MG63 (cell line): ENCODE results near the gene SCT. TPM values are rescaled to one million over a fixed set of nuclear protein-coding genes. Genes with fewer than 3 reads are reported as not detected.
"Not testable (repeated sequence)": the region's sequence is repeated elsewhere in the genome, so short reads cannot be mapped to it uniquely, and the experiment has no call there.

Experiments used
- DNase-seq: peaks from one replicate; pipeline ENCODE4 v3.0.0-alpha.2; 2020
- H3K27me3 ChIP-seq: fragments of 250-450 bp; sonication (Bioruptor Pico); 2 replicates; pipeline ENCODE4 v1.5.1; 2020; ENCODE audit warnings: mild to moderate bottlenecking, moderate library complexity
- H3K36me3 ChIP-seq: fragments of 250-450 bp; sonication (Bioruptor Pico); 2 replicates; pipeline ENCODE4 v1.5.1; 2020; ENCODE audit warnings: mild to moderate bottlenecking, moderate library complexity
- H3K4me3 ChIP-seq: fragments of 250-450 bp; sonication (Bioruptor Pico); 2 replicates; pipeline ENCODE4 v1.5.1; 2020; ENCODE audit warnings: mild to moderate bottlenecking, moderate library complexity
- H3K9me3 ChIP-seq: fragments of 250-450 bp; sonication (Bioruptor Pico); 2 replicates; pipeline ENCODE4 v1.5.1; 2020; ENCODE audit warnings: mild to moderate bottlenecking, moderate library complexity
- total RNA-seq: library from RNA; depleted of rRNA; stranded (reverse); fragments of >200 nt; shearing (Covaris generic); gene quantifications from 2 replicates; pipeline ENCODE4 v1.2.3, GENCODE V29; 2014; ENCODE audit warnings: low replicate concordance; rRNA removed

SCT gene
- total RNA-seq = not detected in 2 replicates

- H3K27me3 ChIP-seq = no peaks in the 10 kb centered on the region
- DNase-seq = no peak
These were observed at the start of gene SCT for GRCh38 chr11:626475-627307. SCT (minus strand) TSS chr11:627181; CDS start chr11:627143, 38 bp downstream.

GRCh38 chr11:674406-674805, 47.4 kb upstream of the SCT start:
- Histone ChIP-seq H3K9me3 (no peaks in the 10 kb centered on the region), H3K36me3 (peaks cover 57% of the 10 kb centered on the region), H3K27me3 (no peaks in the 10 kb centered on the region), H3K4me3 (no peak overlapping the region)
- DNase-seq = no peak

More at GRCh38 chr11:626475-627307, at the start of gene SCT:
- Histone ChIP-seq H3K36me3 (peaks cover 24% of the 10 kb centered on the region), H3K4me3 (no peak within 1 kb of the TSS), H3K9me3 (no peaks in the 10 kb centered on the region)

GRCh38 chr11:673866-674265, 46.9 kb upstream of the SCT start:
- DNase-seq = no peak
- H3K9me3 ChIP-seq = no peaks in the 10 kb centered on the region
- H3K36me3 ChIP-seq = peaks cover 57% of the 10 kb centered on the region
- no peaks in the 10 kb centered on the region for H3K27me3 ChIP-seq
- H3K4me3 ChIP-seq = no peak overlapping the region

- H3K4me3 ChIP-seq = no peak overlapping the region
- H3K36me3 ChIP-seq = peaks cover 50% of the 10 kb centered on the region
- H3K9me3 ChIP-seq = no peaks in the 10 kb centered on the region
- DNase-seq = no peak
- H3K27me3 ChIP-seq = no peaks in the 10 kb centered on the region
These were observed 38.8 kb upstream of the SCT start for GRCh38 chr11:665704-666281.

GRCh38 chr11:665062-665703, 38.2 kb upstream of the SCT start:
- Histone ChIP-seq H3K36me3 (peaks cover 55% of the 10 kb centered on the region), H3K27me3 (no peaks in the 10 kb centered on the region), H3K9me3 (no peaks in the 10 kb centered on the region), H3K4me3 (no peak overlapping the region)
- DNase-seq = peak; percentile 62

GRCh38 chr11:662689-663274, 35.8 kb upstream of the SCT start:
- Histone ChIP-seq H3K27me3 (no peaks in the 10 kb centered on the region), H3K4me3 (no peak overlapping the region), H3K36me3 (peaks cover 67% of the 10 kb centered on the region), H3K9me3 (no peaks in the 10 kb centered on the region)
- peak; percentile 68 for DNase-seq

- Histone ChIP-seq H3K4me3 (no peak overlapping the region), H3K27me3 (no peaks in the 10 kb centered on the region), H3K36me3 (peaks cover 63% of the 10 kb centered on the region), H3K9me3 (no peaks in the 10 kb centered on the region)
- DNase-seq = no peak
These were observed 33.9 kb upstream of the SCT start for GRCh38 chr11:660681-661444.

GRCh38 chr11:660281-660680, 33.3 kb upstream of the SCT start:
- Histone ChIP-seq H3K36me3 (peaks cover 63% of the 10 kb centered on the region), H3K9me3 (no peaks in the 10 kb centered on the region), H3K27me3 (no peaks in the 10 kb centered on the region), H3K4me3 (no peak overlapping the region)
- DNase-seq = no peak

- no peak overlapping the region for H3K4me3 ChIP-seq
- no peaks in the 10 kb centered on the region for H3K9me3 ChIP-seq
- no peak for DNase-seq
- H3K36me3 ChIP-seq = peaks cover 67% of the 10 kb centered on the region
- H3K27me3 ChIP-seq = no peaks in the 10 kb centered on the region
These were observed 32.6 kb upstream of the SCT start for GRCh38 chr11:659532-660085.

- H3K36me3 ChIP-seq = peaks cover 57% of the 10 kb centered on the region
- no peak overlapping the region for H3K4me3 ChIP-seq
- no peaks in the 10 kb centered on the region for H3K27me3 ChIP-seq
- no peak for DNase-seq
- H3K9me3 ChIP-seq = no peaks in the 10 kb centered on the region
These were observed 30.7 kb upstream of the SCT start for GRCh38 chr11:657691-658126.

- Histone ChIP-seq H3K36me3 (peaks cover 48% of the 10 kb centered on the region), H3K9me3 (no peaks in the 10 kb centered on the region), H3K27me3 (no peaks in the 10 kb centered on the region), H3K4me3 (no peak overlapping the region)
- no peak for DNase-seq
These were observed 29.9 kb upstream of the SCT start for GRCh38 chr11:656866-657265.

- Histone ChIP-seq H3K9me3 (no peaks in the 10 kb centered on the region), H3K4me3 (no peak overlapping the region), H3K36me3 (peaks cover 48% of the 10 kb centered on the region), H3K27me3 (no peaks in the 10 kb centered on the region)
- DNase-seq = no peak
These were observed 29.4 kb upstream of the SCT start for GRCh38 chr11:656426-656825.

- no peak overlapping the region for H3K4me3 ChIP-seq
- no peak for DNase-seq
These were observed 28.2 kb upstream of the SCT start for GRCh38 chr11:655036-655726.

GRCh38 chr11:654444-654843, 27.5 kb upstream of the SCT start:
- not testable (repeated sequence) for H3K9me3 ChIP-seq, DNase-seq, H3K27me3 ChIP-seq, H3K4me3 ChIP-seq
- peaks cover 49% of the 10 kb centered on the region for H3K36me3 ChIP-seq

More at GRCh38 chr11:655036-655726, 28.2 kb upstream of the SCT start:
- Histone ChIP-seq H3K9me3 (no peaks in the 10 kb centered on the region), H3K27me3 (no peaks in the 10 kb centered on the region), H3K36me3 (peaks cover 51% of the 10 kb centered on the region)

- Histone ChIP-seq H3K36me3 (peaks cover 46% of the 10 kb centered on the region), H3K27me3 (no peaks in the 10 kb centered on the region), H3K9me3 (no peaks in the 10 kb centered on the region), H3K4me3 (no peak overlapping the region)
- DNase-seq = no peak
These were observed 26.9 kb upstream of the SCT start for GRCh38 chr11:653837-654236.

GRCh38 chr11:653136-653535, 26.2 kb upstream of the SCT start:
- peaks cover 46% of the 10 kb centered on the region for H3K36me3 ChIP-seq
- DNase-seq, H3K27me3 ChIP-seq, H3K9me3 ChIP-seq, H3K4me3 ChIP-seq: not testable (repeated sequence)
